ENCODE results near the gene OXSM.
A peak's percentile ranks its signal among the peaks of the same experiment; 100 is the strongest.

The OXSM gene

DNA sequence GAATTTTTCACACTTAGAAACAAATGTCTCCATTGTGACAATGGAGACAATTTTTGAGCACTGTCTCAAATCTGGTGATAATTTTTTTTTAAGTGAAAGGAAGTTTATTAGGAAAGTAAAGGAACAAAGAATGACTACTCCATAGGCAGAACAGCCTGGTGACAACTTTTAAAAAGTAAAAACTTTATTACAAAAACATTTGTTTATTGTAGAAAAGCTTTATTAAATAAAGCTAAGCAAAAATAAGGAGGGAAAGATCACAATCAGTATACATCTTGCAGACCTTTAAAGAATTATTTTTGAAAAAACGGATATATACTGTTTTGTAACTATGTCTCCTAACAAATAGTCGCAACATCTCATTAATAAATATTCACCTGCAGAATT is 688 bp upstream of the OXSM start:
- in situ Hi-C loops (cut with MboI; ENCODE audit: low pct_unique_long_range_greater_than_20kb, low sequenced_read_pairs) = no loop called here

DNA sequence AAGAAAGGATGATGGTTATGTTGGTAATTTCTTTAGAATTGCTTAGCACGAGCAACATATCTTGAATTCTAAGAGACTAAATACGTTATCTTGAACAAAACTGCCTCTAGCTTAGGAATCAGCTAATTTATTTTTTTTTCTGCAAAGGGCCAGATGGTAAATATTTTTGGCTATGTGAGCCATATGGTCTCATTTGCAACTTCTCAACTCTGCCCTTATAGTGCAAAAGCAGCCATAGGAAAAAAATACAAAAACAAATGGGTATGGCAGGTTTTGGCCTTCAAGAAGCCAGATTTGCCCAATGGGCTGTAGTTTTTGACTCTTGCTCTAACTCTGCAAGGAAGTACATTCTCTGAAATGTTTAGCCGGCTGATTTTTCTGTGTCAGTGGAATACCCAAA is 11.9 kb downstream of the OXSM start:
- DNase-seq = no peak

More for the DNA sequence above, 688 bp upstream of the OXSM start:
- DNase-seq = peak; percentile 7

DNA sequence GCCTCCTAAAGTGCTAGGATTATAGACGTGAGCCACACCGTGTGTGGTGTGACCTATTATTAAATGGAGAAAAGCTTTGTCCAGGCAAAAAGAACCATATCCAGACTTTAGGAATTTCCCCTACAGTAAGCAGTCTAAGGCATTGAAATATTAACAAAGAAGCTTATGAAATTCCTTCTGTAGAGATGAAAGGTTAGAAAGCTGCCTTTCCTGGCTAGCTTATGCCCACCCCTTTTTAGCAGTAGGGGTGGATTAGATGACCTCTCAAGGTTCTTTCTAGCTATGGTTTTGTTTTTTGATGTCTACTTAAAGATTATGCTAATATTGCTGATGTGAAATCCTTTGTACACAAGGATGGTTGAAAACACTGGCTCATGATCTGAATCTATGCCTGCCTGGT is 13.9 kb downstream of the OXSM start:
- no peak for DNase-seq
- in situ Hi-C loops (cut with MboI; ENCODE audit: low pct_unique_long_range_greater_than_20kb, low sequenced_read_pairs) = no loop called here

More for the DNA sequence above, 11.9 kb downstream of the OXSM start:
- in situ Hi-C loops (cut with MboI; ENCODE audit: low pct_unique_long_range_greater_than_20kb, low sequenced_read_pairs) = no loop called here

DNA sequence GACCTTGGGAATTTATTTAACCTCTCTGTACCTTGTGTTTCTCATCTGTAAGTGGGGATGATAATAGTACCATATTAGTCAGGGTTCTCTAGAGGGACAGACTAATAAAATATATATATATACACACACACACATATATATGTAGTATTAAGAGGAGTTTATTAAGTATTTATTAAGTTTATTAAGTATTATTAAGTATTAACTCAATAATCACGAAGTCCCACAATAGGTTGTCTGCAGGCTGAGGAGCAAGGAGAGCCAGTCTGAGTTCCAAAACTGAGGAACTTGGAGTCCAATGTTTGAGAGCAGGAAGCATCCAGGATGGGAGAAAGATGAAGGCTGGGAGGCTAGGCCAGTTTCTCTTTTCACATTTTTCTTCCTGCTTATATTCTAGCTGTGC is 14.8 kb downstream of the OXSM start:
- no peak for DNase-seq
- in situ Hi-C loops (cut with MboI; ENCODE audit: low pct_unique_long_range_greater_than_20kb, low sequenced_read_pairs) = no loop called here

DNA sequence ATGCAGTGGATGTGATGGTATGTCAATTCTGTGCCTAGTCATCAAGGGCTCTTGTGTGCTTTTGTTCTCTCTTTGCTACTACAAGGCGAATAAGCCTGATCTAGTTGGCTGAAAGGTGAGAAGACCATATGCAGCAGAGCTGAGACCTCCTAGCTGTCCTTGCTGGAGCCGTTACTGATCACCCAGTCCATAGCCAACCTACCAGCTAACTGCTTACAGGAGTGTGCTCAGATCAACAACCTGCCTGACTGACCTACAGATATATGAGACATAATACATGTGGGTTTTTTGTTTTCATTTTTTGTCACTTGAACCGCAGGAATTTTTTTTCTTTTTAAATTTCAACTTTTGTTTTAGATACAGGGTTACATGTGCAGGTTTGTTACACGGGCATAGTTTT is 22.8 kb downstream of the OXSM start:
- in situ Hi-C loops (cut with MboI; ENCODE audit: low pct_unique_long_range_greater_than_20kb, low sequenced_read_pairs) = no loop called here
- no peak for DNase-seq

DNA sequence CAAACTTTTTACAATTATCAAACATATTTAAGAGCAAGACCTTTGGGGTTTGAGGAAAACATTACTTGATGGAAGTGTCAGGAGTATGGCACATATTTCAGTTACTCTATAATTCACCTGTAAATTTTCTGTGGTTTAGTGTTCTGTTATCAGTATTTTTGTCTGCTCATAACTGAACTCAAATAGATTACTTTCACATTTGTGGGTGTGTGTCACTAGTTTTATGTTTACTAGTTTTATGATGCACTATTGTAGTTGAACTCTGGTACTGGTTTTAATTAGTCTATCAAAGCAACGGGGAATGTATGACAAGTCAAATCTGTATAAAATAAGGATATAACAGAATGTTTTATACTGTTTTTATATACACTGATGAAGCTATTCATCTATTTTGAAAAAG is 27.2 kb downstream of the OXSM start:
- in situ Hi-C loops (cut with MboI; ENCODE audit: low pct_unique_long_range_greater_than_20kb, low sequenced_read_pairs) = no loop called here

DNA sequence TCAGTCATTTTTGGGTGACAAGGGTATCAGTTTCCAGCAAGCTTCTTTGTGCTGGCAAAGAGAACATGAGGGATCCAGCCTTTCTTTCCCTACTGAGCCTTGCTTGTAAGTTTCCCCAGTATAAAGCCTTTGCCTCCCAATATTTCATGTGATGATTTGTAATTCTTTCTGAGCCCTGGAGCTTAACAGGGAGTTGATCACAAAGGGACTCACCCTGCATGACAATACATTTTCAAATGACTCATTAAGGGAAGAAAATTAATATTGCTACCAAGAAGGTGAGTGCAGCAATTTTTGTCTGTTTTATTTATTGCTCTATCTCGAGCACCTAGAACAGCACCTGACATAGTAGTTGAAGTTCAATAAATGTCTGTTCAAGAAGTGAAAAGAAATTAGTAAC is 27.7 kb downstream of the OXSM start:
- in situ Hi-C loops (cut with MboI; ENCODE audit: low pct_unique_long_range_greater_than_20kb, low sequenced_read_pairs) = no loop called here
- no peak for DNase-seq

More for the DNA sequence above, 27.2 kb downstream of the OXSM start:
- no peak for DNase-seq

DNA sequence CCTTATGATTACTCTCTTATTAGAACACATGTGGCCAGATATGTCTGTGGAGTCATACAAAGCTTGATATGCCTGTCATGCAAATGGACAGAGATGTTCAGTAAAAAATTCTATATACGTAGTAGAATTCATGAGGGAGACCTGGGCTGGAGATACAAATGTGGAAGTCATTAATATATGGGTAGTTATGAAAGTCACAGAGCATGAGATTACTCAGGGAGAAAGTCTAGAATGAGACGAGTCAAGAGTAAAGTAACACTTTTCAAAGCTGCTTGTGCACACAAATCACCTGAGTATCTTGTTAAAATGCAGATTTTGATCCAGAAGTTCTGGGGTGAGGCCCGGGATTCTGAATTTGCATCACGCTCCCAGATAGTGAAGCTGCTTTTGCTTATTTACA is 28.4 kb downstream of the OXSM start:
- no peak for DNase-seq
- in situ Hi-C loops (cut with MboI; ENCODE audit: low pct_unique_long_range_greater_than_20kb, low sequenced_read_pairs) = no loop called here

DNA sequence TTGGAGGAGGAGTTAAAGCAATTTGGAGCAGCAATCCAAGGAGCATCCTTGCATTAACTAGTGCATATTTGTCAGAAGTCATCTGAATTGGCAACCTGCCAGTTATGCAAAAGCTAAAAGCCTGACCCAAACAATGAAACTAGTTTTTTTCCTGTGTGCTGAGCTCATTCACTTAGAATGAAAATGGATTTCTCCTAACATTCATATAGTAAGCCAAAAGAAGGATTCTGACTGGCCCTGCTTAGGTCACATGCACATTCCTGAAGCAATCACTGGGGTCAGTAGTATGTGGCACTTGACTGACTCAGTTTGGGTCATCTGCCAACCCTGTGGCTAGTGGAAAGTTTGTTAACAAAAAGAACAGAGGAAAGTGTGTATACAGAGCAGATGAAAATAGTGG is 30.5 kb downstream of the OXSM start:
- in situ Hi-C loops (cut with MboI; ENCODE audit: low pct_unique_long_range_greater_than_20kb, low sequenced_read_pairs) = no loop called here
- DNase-seq = no peak

DNA sequence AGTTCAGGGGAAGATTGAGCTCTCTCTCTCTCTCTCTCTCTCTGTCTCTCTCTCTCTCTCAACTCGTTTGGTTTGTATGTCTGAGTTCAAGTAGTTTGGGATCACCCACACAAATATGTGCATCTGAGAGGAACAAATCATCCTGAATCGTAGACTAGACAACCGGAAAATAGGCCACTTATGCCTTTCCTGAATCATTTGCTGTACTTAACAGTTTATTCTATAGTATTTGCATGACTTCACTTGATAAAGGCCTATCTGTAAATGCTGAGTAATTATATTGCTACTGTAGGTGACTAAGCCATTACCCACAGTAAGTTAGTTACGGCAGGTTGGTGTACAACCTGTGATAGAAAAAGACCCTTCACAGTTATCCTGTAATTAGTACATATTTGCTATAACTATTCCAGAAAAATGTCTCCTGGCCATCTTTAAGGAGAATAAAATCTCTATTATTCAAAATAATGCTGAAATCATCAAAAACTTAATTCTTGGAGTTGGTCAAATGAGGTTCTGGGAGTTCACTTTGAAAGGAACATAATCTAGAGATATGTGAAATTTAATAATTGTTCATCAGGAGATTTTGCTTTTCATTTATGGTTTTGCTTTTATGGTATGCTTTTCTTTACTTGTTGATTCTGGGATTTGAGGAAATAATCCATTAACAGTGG is 31.1 kb downstream of the OXSM start:
- in situ Hi-C loops (cut with MboI; ENCODE audit: low pct_unique_long_range_greater_than_20kb, low sequenced_read_pairs) = no loop called here
- DNase-seq = no peak

DNA sequence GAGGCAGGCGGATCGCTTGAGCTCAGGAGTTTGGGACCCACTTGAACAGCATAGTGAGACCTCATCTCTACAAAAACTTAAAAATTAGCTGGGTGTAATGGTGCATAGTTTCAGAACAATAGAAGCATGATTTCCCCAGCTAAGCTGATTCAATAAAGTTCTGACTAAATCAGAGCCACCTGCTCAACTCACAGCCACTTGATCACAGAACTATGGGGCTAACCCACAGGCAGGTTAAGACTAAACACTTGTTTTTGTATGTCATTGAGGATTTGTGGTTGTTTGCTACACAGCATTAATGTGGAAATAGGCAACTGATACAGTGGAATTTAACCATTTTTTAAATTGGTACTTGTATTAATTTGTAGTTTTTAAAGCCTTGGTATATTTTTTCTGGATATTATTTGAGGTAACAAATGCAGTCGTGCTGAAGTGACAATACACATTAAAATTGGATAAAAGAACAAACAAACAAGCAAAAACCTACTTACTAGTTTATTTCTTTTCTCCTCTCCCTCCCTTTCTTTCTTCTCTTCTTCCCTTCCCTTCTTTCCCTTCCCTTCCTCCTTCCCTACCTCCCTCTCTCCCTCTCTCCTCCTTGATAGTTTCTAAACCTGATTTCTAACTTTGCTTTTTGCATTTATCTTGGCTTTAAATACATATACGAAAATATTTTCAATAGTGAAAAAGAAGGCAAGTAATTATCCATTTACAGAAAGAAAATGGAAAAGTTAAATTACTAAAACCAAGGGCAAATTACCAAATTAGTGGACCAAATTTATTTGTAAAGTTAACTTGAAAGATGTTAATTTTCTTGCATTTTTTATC is 32.1 kb downstream of the OXSM start:
- in situ Hi-C loops (cut with MboI; ENCODE audit: low pct_unique_long_range_greater_than_20kb, low sequenced_read_pairs) = no loop called here
- DNase-seq = no peak

DNA sequence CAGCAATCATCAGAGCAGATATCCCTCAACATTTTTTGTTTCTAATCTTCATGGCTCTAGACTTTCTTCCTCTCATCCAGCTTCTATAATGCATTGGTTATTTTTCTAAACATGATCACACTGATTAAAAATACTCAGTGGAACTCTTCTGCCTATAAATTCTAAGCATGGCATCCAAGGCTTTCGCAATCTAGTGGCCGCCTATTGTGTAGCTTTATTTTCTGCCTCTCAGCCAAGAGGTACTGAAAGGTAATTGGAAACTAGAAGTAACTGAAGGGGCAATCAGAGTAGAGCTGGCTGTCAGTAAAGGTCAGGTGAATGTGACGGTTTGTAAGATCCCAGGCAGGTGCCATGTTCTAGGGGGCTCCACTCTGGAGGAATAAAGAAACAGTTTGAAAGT is 33.4 kb downstream of the OXSM start:
- in situ Hi-C loops (cut with MboI; ENCODE audit: low pct_unique_long_range_greater_than_20kb, low sequenced_read_pairs) = no loop called here
- no peak for DNase-seq

DNA sequence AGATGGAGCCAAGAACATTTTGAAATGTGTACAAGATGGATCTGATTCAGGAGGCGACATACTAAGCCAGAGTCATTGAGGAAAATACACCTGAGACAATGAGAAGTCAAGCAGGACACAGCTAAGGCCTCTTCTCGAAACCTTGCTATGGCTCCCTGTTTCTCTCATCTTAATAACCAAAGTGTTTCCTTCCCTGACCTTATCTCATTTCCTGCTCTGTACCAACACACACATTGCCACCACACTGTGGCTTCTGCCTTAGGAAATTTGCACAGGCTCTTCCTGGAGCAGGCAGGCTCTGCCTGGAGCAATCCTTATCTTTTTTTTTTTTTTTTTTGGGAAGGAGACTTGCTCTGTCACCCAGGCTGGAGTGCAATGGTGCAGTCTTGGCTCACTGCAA is 36.6 kb downstream of the OXSM start:
- in situ Hi-C loops (cut with MboI; ENCODE audit: low pct_unique_long_range_greater_than_20kb, low sequenced_read_pairs) = no loop called here
- peak; percentile 34 for DNase-seq

DNA sequence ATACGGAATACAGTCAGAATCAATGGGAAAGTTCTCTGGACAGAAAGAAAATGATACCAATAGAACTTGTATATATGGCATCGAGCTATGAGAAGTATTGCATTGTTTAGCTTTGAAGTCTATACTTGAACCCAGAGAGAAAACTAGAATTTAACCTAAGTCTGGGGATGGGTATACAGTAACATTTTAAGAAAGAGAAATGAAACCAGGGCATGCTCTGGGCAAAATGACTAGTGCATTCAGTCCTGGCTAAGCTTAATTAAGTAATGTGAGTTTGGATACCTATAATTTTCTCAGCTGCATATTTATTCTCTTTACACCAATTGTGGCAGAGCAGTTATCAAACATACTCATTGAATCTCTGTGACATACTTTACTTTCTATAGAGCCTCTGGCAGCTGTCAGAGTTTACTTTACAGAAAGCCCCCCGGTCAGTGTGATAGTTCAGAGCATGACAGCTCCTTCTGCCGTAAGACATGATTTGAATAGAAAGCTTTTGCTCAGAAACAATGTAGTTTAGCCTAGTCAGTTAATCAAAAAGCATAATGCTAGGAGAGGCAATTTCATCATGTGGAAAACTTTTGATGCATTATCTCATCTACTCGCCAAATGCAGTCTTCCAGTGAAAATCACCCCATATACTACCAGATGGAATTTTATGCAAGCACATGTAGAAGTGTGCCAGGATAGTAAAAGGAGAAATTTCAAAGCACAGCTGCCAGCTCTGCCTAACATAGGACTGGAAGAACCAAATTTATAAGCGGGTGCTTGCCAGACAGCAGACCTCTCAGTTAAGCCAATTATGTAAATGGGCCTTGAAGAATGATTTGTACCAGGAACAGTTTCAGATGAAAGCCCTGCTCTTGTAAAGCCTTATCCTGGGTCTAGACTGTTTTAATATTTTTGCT is 40.7 kb downstream of the OXSM start:
- in situ Hi-C loops (cut with MboI; ENCODE audit: low pct_unique_long_range_greater_than_20kb, low sequenced_read_pairs) = no loop called here
- no peak for DNase-seq

DNA sequence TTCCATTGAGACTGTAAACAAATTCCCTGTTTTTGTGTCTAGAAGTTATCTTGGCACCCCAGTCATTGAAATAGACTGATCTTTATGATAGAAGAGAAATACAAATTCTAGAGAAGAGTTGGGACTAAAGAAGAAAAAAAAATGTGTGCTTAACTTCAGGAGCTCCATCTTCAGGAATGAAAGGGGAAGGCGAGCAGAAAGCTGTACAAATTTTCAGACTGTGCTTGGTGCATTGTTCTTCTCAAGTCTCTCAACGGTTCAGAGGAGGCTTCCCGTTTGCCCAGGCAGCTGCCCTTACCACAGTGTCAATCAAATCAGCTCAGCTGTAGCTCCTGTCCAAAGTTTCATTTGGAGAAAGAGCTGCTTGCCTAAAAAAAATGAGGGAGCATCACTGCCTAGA is 41.7 kb downstream of the OXSM start:
- DNase-seq = peak; percentile 70
- in situ Hi-C loops (cut with MboI; ENCODE audit: low pct_unique_long_range_greater_than_20kb, low sequenced_read_pairs) = no loop called here

DNA sequence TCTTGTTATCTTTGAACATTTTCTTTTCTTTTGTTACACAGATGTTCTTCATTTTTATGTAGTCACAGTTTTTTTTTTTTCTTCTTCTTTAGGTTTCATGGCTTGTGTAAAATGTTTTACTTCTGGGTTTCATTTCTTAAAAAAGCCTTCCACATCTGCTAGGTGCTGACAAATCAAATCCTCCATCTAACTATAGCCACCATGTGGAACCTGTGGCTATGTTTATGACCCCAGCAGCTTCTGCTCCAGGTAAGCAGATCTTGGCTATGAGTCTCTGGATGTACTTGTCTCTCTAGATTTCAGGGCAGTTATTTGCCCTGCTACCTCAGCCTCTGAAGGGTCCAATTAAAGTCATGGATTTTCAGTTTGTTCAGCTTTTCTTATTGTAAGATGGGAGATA is 44.5 kb downstream of the OXSM start:
- DNase-seq = no peak
- in situ Hi-C loops (cut with MboI; ENCODE audit: low pct_unique_long_range_greater_than_20kb, low sequenced_read_pairs) = no loop called here

DNA sequence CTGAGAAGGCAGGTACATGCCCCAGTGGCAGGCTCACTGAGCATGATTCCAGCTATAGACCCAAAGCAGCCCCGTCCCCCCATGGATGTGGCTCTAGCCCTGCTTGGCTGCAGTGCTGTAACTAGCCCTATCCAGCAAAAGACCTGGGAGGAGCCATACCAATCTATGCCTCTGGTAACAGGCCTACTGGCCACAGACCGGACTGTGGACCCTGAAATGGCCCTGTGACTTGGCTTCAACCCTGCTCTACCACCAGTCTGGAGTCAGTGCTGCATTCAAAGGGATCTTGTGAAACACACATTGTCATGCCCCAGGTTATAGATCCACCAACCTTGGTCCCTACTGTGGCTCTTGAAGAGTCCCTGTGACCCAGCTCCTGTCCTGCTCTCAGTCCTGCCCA is 46.7 kb downstream of the OXSM start:
- in situ Hi-C loops (cut with MboI; ENCODE audit: low pct_unique_long_range_greater_than_20kb, low sequenced_read_pairs) = no loop called here
- no peak for DNase-seq

DNA sequence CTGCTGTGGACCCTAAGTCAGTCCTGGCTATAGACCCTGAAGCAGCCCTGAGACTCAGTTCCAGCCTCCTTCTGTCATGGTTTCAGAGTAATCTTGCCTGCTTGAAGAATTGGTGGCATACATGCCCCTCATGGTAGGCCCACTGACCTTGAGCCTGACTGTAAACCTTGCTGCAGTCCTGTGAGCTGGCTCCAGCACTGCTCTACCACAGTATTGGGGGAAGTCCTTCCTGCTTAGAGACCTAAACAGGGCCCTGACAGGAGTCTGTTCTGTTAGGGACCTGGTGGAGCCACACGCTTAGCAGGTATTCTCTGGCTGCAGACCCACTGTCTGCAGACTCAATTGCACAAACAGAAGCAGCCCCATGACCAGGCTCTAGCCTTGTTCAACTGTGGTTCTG is 47.1 kb downstream of the OXSM start:
- DNase-seq = no peak
- in situ Hi-C loops (cut with MboI; ENCODE audit: low pct_unique_long_range_greater_than_20kb, low sequenced_read_pairs) = no loop called here

DNA sequence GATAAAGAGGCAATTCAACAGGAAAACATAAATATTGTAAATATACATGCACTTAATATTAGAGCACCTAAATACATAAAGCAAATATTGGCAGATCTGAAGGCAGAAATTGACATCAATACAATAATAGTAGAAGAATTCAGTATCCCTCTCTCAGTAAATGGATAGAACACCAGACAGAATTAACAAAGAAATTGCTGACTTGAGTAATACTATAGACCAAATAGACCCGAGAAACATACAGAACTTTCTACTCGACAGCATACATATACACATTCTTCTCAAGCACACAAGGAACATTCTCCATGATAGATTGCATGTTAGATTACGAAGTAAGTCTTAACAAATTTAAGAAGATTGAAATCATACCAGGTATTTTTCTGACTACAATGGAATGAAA is 50.2 kb downstream of the OXSM start:
- in situ Hi-C loops (cut with MboI; ENCODE audit: low pct_unique_long_range_greater_than_20kb, low sequenced_read_pairs) = no loop called here
- DNase-seq = no peak

DNA sequence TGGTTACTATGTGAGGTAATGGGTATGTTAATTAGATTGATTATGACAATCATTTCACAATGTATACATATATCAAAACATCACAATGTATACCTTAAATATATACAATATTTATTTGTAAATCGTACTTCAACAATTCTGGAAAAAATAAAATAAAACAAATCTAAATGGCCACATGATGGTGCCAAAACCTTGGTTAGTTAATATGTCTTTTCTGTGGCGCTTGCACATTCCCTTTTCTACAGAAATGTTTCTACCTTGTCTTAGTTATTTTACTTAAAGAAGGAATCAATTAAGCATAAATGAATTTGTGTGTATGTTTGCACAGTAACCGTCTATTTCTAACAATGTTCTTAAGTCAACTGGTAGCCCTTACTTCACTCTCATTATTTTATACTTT is 53.4 kb downstream of the OXSM start:
- in situ Hi-C loops (cut with MboI; ENCODE audit: low pct_unique_long_range_greater_than_20kb, low sequenced_read_pairs) = no loop called here
- peak; percentile 34 for DNase-seq

Data from KBM-7 (cell line).